ENCODE measurements around the gene CFAP100. TPM values are rescaled to one million over a fixed set of nuclear protein-coding genes. Genes with fewer than 3 reads are reported as not detected.

CFAP100 gene
- total RNA-seq, 1 donor from 2014 or later, result not detected

DNA sequence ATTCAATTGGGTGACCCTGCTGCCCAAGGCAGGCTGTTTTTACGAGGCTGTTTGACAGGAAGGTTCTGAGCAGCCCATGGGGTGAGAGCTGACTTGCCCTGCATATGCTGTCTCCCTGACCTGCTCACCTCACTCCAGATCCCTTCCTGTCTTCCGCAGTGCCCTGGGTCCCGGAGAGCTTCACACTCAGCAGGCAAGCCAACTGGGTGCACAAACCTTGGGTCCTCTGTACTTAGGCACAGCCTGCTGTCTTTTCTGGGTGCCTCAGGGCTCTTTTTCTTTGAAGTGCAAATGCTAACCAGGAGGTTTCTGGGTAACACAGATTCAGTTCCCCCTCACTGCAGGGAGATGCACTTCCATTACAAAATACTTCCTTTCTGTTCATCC lies 48.1 kb downstream of the CFAP100 start:
- DNase-seq, result no peak

GRCh38 chr3:126445506-126445905 lies 50.8 kb downstream of the CFAP100 start:
- DNase-seq, result peak; percentile 38

DNA sequence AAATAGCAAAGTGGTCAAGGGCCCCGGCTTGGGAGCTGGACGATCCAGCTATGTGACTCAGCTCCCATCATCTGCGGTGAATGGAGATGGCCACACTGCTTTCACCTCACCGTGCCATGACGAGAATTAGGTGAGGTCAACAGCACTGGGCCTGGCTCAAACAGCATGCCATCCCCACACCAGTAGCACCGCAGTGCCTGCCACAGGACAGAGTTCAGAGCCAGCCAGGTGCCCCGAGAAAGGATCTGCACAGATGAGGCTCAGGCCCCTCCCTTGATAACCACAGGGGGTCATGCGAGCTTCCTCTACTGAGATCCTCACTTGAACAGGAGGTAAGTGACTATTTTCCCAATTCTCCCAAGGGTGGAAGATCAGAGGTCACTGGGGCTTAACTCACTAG lies 51.6 kb downstream of the CFAP100 start:
- no peak for DNase-seq

DNA sequence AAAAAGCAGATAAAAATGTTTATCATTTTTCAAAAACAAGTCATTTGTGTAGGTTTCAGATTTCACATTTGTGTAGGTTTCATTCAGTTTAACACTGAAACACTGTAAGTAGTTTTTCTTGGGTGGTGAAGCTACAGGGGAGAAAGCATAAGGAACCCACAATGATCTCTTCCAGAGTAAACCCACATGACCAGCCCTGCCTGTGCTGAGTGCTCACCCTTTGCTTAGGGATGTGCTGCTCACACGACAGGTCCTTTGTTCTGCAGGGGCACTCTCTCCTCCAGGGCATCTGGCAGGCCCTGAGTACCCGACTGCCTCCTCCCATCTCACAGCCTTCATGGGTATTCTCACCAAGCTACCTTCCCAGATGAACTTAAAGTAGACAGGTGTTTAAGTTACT lies 52.1 kb downstream of the CFAP100 start:
- DNase-seq, result no peak

DNA sequence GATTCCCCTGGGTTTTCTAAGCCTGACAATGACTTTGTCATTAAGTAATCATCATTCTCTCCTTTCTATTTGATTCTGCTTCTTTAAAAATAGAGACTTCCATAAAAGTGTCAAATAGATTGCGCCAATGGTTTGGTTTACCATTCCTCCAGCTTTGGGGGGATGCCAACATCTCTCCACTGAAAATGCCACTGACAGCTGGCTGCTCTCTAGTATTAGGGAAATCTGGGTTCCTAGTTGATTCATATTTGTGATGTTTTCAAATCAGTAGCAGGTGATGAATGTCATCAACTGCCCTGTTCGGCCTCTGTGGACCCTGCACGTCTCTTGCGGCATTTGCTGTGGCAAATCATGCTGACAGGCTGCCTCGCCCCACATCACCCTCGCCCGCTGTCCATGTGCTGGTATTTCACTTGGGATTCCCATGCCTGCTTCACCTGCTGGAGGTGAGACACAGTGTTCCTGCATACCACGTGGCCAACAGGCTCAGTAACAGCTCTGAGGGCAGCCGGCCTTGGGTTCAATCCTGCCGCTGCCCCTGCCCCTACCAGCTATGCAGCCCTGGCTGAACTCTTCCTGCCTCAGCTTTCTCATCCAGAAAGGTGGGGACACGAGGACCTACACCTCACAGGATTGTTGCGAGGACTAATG lies 52.9 kb downstream of the CFAP100 start:
- peak; percentile 59 for DNase-seq

- DNase-seq, result peak; percentile 75
Observed at GRCh38 chr3:126448136-126448892, 53.6 kb downstream of the CFAP100 start.

DNA sequence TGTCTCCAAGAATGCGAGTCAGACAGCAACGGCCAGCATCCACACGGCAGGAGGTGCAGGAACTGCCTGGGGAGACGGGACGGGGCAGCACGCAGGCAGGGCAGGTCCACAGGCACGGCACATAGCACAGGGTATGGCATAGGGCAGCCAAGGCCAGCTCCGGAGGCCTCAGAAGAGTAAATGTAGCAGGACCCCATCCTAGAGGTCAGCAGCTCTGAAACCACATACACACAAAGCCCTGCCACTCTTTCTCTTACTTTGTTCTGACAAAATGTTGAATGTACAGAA lies 54.1 kb downstream of the CFAP100 start:
- DNase-seq, result no peak

DNA sequence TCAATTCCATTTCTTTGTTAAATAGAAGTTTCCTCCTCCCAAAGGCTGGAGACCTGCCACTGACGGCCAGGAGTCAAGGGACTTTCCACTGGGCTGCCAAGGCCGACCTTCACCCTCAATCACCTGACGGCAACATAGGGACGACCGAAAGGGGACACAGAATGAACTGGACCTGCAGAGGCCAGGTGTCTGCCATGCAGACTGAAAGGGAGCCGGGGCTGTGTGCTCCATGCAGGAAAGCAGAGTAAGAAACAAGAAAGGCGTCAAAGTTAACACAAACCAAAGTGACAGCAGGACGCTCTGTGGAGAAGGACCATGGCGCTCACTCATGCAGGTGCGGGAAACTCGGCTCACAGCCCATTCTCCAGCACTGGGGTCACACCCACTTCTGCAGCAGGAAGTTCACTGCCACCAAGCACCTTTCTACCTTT lies 54.9 kb downstream of the CFAP100 start:
- DNase-seq, result no peak

GRCh38 chr3:126450219-126450618 lies 55.5 kb downstream of the CFAP100 start:
- no peak for DNase-seq

GRCh38 chr3:126450744-126451143 lies 56.0 kb downstream of the CFAP100 start:
- no peak for DNase-seq

- DNase-seq, result no peak
Observed at GRCh38 chr3:126451511-126451910, 56.8 kb downstream of the CFAP100 start.

- peak; percentile 24 for DNase-seq
Observed at GRCh38 chr3:126452213-126452612, 57.5 kb downstream of the CFAP100 start.

DNA sequence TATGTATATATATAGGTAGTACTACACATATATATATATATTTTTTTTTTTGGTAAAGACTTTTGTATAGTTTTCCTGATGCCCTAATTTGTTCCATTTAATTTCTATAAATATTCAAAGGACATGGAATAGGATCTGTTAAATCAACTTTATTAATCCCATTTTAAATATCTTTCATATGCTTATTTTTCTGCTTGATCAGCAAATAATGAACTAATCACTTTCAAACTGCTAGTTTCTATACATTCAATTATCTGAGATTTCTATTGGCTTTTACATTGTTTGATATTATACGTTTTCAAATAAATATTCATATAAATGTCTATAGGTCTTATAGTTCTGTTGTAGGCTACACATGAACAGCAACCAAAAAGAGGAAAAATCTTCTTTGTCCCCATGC lies 59.3 kb downstream of the CFAP100 start:
- no peak for DNase-seq

DNA sequence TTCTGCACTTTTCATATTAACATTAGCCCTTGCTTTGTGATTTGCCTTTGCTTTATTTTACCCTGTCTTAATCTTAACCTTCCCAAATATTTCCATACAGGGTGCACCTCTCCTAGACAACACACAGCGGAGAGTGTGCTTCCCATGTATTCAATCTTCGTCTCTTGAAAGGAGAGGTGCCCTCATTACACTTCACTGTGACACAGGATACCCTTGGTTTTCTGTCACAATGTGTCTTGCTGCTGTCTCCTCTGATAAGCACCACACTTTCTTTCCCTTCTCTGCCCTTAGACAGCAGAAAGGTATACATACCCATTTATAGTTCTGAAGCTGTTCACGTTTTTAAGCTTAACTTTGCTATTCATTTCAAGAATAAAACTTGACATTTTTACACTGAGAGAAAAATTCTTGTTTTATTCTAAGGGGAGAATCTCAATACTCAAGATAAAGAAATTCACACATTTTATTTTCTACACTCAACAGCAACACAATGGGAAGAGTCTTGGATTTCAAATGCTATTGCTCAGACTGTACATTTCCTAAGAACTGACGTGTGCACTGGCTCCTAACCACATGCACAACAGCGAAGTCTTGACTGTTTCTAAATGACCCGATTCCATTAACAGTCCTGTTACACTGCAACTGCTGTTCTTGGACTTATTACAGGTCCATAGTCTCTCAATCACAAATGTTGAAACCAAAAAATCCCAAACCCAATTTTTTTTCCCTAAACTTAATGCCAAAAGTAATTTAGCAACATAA lies 59.9 kb downstream of the CFAP100 start:
- DNase-seq, result no peak

- no peak for DNase-seq
Observed at GRCh38 chr3:126456211-126456610, 61.5 kb downstream of the CFAP100 start.

DNA sequence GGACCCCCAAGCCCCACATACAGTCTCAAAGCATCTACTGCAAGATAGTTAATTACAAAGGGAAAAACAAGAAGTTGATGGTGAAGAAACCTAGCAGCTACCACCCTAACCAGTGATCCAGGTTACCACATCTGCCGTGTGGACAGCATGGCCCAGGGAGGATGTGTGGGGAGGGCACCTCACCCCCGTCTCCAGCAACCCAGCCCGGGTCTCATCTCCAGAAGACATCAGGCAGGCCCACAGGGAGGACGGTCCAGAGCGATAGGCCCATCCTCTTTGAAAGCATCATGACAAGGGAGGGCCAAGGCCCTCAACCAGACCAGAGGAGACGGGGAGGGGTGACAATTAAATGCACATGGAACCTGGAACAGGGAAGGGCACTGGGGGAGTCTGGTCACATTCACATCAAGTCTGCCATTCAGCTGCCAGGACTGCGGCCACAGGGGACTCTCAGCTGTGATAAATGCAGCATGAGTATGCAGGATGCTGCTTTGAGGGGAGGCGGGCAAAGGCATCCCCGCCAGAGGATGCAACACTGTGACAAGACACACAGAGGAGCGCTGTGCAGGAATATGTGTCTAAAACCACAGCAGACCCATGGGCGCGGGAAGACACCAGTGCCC lies 62.2 kb downstream of the CFAP100 start:
- DNase-seq, result no peak

DNA sequence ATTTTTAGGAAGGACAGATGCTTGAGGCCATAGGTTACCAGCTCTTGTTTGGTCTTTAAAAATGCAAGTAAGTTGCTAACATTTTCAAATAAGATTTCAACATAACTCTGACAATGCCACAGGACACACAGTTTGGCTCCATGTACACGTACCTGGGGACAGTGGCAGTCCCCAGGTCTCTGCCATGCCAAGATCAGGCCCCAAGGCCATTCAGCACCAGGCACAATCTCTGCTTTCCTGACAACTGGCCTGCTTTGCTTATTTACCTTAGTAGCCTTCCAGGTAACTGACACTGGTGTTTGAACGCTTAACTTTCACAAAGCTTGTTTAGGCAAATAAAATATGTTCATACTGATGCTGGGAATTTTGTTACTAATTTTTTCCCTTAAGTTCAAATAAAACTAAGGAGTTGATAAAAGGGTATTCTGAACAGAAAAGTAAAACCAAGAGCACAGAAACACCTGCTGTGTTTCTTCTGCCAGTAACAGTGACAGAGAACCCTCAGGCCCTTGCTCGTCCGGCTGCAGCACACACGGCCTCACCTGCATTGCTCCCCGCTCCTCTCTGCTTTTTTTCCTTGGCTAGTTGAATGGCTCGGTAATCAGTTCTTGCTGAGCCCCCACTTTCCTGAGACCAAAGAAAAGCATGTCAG lies 64.5 kb downstream of the CFAP100 start:
- DNase-seq, result no peak

DNA sequence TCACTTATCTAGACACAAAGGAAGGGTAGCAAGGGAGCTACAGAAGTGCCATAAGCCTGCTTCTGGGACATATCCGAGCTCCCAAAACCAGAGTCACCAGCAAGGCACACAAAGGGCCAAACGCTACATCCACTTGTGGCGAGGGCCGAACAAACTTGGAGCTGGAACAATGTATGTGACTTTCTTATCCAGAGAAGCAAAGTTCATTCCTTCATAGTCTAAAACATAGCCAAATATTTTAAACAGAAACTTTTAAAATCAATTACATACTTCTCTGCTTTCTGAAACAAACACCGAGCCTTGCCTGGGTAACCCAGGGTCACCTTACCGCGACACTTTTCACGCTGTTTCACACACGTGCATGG lies 65.0 kb downstream of the CFAP100 start:
- DNase-seq, result no peak

DNA sequence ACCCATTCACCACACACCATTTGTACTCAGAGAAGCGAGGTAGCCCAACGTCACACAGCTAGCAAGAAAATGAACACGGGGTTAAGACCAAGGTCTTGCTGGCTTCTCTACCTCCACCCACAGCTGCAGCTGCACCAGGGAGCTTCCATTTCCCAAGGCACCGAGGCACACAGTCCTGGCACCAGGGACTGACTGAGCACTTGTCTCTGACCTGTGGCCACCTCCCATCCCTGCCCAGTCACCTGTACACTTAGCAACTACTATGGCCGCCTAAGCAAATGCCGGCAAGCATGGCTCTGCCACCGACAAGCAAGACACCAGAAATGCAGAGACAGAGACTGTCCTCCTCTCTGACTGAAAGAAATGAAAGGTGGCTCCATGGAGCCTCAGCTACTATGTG lies 65.7 kb downstream of the CFAP100 start:
- DNase-seq, result no peak

DNA sequence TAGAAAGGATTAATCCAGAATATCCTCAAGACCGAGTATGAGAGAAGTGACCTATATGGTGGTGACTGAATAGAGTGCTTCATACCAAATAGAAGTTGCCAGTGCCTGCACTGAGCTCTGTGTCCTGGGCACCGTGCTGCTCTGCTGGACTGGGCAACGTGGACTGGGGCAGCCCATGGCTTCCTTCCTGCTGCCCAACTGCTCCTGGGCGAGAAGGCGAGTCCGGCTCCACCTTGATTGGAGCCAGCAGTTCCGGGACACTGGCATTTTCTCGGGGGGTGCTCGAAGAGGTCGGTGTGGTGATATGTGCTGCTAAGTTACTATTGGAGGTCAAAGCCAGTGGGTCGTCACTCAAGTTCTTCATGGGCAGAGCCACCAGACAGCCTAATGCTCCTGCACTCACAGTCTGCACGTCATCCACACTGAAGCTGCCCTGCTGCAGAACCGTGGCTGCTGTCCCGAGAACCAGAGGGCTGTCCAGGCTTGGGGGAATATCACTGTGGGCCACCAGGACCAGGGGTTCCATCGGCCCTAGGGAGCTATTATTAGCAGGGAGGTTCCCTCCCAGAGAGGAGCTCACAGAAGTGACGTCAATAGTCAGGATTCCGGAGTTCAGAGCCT lies 66.9 kb downstream of the CFAP100 start:
- no peak for DNase-seq

DNA sequence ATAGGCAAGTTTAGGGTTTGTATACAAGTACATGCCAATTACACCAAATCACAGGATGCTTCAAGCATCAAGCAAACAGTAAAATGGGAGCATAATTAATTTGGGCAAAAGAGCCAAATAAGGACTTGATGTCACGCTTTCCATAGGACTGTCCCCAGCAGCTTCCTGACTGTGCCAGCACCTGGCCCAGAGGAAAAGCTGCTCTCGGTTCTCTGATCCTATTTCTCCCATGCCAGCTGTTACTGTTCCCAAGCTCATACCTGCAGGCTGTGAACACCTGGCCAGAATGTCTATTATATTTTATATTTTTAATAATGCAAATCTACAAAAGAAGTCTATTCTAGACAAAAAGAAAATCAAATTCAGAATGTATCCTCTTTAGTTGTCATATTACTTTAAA lies 68.8 kb downstream of the CFAP100 start:
- DNase-seq, result no peak

GRCh38 chr3:126464093-126464492 lies 69.4 kb downstream of the CFAP100 start:
- DNase-seq, result no peak
